Measurements from ENCODE around the gene MYOC. TPM values are rescaled to one million over a fixed set of nuclear protein-coding genes. Genes with fewer than 3 reads are reported as not detected.

The MYOC gene
- total RNA-seq, 4 donors from 2014 or later, result 12.9 to 43.4 (median 19.6) TPM

DNA sequence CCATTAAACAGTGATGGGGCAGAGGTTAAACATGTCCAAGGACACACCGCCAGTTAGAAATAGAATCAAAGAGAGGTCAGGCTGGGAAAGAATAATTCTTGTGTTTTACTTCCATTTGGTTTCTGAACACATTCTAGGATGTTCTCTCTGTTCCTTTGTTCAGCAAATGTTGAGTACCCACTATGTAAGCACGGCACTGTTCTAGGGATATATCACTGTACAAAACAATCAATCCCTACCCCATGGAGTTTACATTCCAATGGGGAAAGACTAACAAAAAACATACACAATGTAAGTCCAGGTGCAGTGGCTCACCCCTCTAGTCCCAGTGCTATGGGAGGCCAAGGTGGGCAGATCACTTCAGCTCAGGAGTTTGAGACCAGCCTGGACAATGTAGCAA, 24.3 kb downstream of the MYOC start:
- no peak overlapping the region for H3K27ac ChIP-seq
- no peak overlapping the region for H3K4me3 ChIP-seq (replicated peaks in 1 of 3)
- intact Hi-C loops (cut with DNase I), result no loop called here
- no peaks in the 10 kb centered on the region for H3K27me3 ChIP-seq
- TF ChIP-seq POLR2A (IDR thresholded peaks at IDR 0.05) (no peak), CTCF (IDR thresholded peaks at IDR 0.05) (no peak)
- WGBS, 2 donors, result 91 to 94% methylated on average over 2 of the region's 2 CpGs
- no peak for DNase-seq
- peaks cover 16 to 21% of the 10 kb centered on the region in 2 donors for H3K4me1 ChIP-seq
- no peaks in the 10 kb centered on the region for H3K36me3 ChIP-seq
- H3K9me3 ChIP-seq, result no peaks in the 10 kb centered on the region

DNA sequence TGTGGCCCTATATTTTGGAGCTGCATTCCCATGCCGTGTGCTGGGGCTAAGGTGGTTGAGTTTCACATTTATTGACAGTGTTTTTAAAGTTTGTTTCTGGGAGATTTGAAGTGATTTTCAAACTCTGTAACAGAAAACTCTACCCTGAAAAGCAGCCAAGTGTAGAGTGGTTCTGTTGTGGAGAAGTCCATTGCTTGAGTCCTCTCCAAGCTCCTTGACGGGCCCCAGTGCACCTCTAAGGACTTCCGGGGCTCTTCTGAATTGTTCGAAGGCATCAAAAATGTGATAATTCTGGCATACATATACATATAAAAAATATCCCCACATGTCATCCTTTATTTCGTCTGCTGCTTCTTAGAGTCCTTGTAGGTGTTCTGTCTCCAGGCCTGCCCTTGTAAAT, 25.5 kb downstream of the MYOC start:
- no peak overlapping the region for H3K4me3 ChIP-seq (replicated peaks in 1 of 3)
- peaks cover 16 to 23% of the 10 kb centered on the region in 2 donors for H3K4me1 ChIP-seq
- H3K27ac ChIP-seq, result peak overlapping the region in 2 of 3 donors; percentile 43 to 44
- no peak for TF ChIP-seq CTCF (IDR thresholded peaks at IDR 0.05)
- TF ChIP-seq POLR2A (IDR thresholded peaks at IDR 0.05), result no peak
- no peaks in the 10 kb centered on the region for H3K36me3 ChIP-seq
- intact Hi-C loops (cut with DNase I), result no loop called here
- DNase-seq, result peak; percentile 72 to 74
- 30 to 47% methylated on average over 5 of the region's 5 CpGs for WGBS, 2 donors
- no peaks in the 10 kb centered on the region for H3K9me3 ChIP-seq
- no peaks in the 10 kb centered on the region for H3K27me3 ChIP-seq

GRCh38 chr1:171625225-171625624, 27.3 kb downstream of the MYOC start:
- TF ChIP-seq CTCF (IDR thresholded peaks at IDR 0.05), result no peak
- no peak for TF ChIP-seq POLR2A (IDR thresholded peaks at IDR 0.05)
- 95 to 100% methylated on average over 1 of the region's 1 CpG for WGBS, 2 donors
- DNase-seq, result no peak

GRCh38 chr1:171623651-171624331, 28.7 kb downstream of the MYOC start:
- Histone ChIP-seq H3K4me1 (peaks cover 16 to 23% of the 10 kb centered on the region in 2 donors), H3K27ac (peak overlapping the region in 2 of 3 donors; percentile 5 to 30), H3K27me3 (no peaks in the 10 kb centered on the region), H3K9me3 (no peaks in the 10 kb centered on the region), H3K4me3 (replicated peaks in 1 of 3) (no peak overlapping the region), H3K36me3 (no peaks in the 10 kb centered on the region)
- DNase-seq, result peak; percentile 62 to 77
- intact Hi-C loops (cut with DNase I), result no loop called here
- TF ChIP-seq POLR2A (IDR thresholded peaks at IDR 0.05), result no peak
- no peak for TF ChIP-seq CTCF (IDR thresholded peaks at IDR 0.05)
- 52 to 61% methylated on average over 9 of the region's 9 CpGs for whole genome bisulfite sequencing, 2 donors

More at GRCh38 chr1:171625225-171625624, 27.3 kb downstream of the MYOC start:
- Histone ChIP-seq H3K4me1 (peaks cover 16 to 23% of the 10 kb centered on the region in 2 donors), H3K36me3 (no peaks in the 10 kb centered on the region), H3K27me3 (no peaks in the 10 kb centered on the region), H3K9me3 (no peaks in the 10 kb centered on the region), H3K4me3 (replicated peaks in 1 of 3) (no peak overlapping the region), H3K27ac (no peak overlapping the region)
- intact Hi-C loops (cut with DNase I), result no loop called here

GRCh38 chr1:171622152-171622462, 30.4 kb downstream of the MYOC start, which contains the start of gene MYOCOS:
MYOCOS (plus strand) TSS chr1:171622243; CDS start chr1:171623884, 1,641 bp downstream.
- Histone ChIP-seq H3K27me3 (no peaks in the 10 kb centered on the region), H3K9me3 (no peaks in the 10 kb centered on the region), H3K36me3 (no peaks in the 10 kb centered on the region), H3K4me1 (peaks cover 16 to 17% of the 10 kb centered on the region in 2 donors), H3K27ac (no peak within 1 kb of the TSS), H3K4me3 (replicated peaks in 1 of 3) (no peak within 1 kb of the TSS)
- intact Hi-C loops (cut with DNase I), result no loop called here
- TF ChIP-seq POLR2A (IDR thresholded peaks at IDR 0.05), result no peak
- no peak for TF ChIP-seq CTCF (IDR thresholded peaks at IDR 0.05)
- 86 to 93% methylated on average over 7 of the region's 7 CpGs for WGBS, 2 donors
- DNase-seq, result no peak

Measured in thyroid gland (tissue), 4 donors.